ENCODE results near the gene EIF4H. TPM values are rescaled to one million over a fixed set of nuclear protein-coding genes. Genes with fewer than 3 reads are reported as not detected.
"Not testable (repeated sequence)": the region's sequence is repeated elsewhere in the genome, so short reads cannot be mapped to it uniquely, and the experiment has no call there.

Gene EIF4H
- polyA plus RNA-seq, 4 donors: 250 to 310 (median 276) TPM

- no peak for DNase-seq (ENCODE audit: low read depth in 4 of 4, low spot score in 3 of 4)
Observed at GRCh38 chr7:74222851-74223710, 48.9 kb downstream of the EIF4H start.

- no peak for DNase-seq (ENCODE audit: low read depth in 4 of 4, low spot score in 3 of 4)
Observed at GRCh38 chr7:74223711-74224510, 49.8 kb downstream of the EIF4H start.

GRCh38 chr7:74224511-74224832, 50.3 kb downstream of the EIF4H start:
- no peak for DNase-seq (ENCODE audit: low read depth in 4 of 4, low spot score in 3 of 4)

- not testable (repeated sequence) for DNase-seq (ENCODE audit: low read depth in 4 of 4, low spot score in 3 of 4)
Observed at GRCh38 chr7:74224907-74225306, 50.8 kb downstream of the EIF4H start.

- no peak for DNase-seq (ENCODE audit: low read depth in 4 of 4, low spot score in 3 of 4)
Observed at GRCh38 chr7:74225400-74225799, 51.2 kb downstream of the EIF4H start.

GRCh38 chr7:74226633-74227032, 52.5 kb downstream of the EIF4H start:
- no peak for DNase-seq (ENCODE audit: low read depth in 4 of 4, low spot score in 3 of 4)

- DNase-seq (ENCODE audit: low read depth in 4 of 4, low spot score in 3 of 4): no peak
Observed at GRCh38 chr7:74228951-74229900, 55.1 kb downstream of the EIF4H start.

GRCh38 chr7:74230446-74231231, 56.5 kb downstream of the EIF4H start:
- no peak for DNase-seq (ENCODE audit: low read depth in 4 of 4, low spot score in 3 of 4)

- DNase-seq (ENCODE audit: low read depth in 4 of 4, low spot score in 3 of 4): no peak
Observed at GRCh38 chr7:74231232-74231590, 57.1 kb downstream of the EIF4H start.

GRCh38 chr7:74233655-74234285, 59.6 kb downstream of the EIF4H start:
- DNase-seq (ENCODE audit: low read depth in 4 of 4, low spot score in 3 of 4): no peak

- DNase-seq (ENCODE audit: low read depth in 4 of 4, low spot score in 3 of 4): no peak
Observed at GRCh38 chr7:74235518-74236268, 61.5 kb downstream of the EIF4H start.

- DNase-seq (ENCODE audit: low read depth in 4 of 4, low spot score in 3 of 4): no peak
Observed at GRCh38 chr7:74236284-74236683, 62.1 kb downstream of the EIF4H start.

- DNase-seq (ENCODE audit: low read depth in 4 of 4, low spot score in 3 of 4): no peak
Observed at GRCh38 chr7:74240482-74240881, 66.3 kb downstream of the EIF4H start.

- no peak for DNase-seq (ENCODE audit: low read depth in 4 of 4, low spot score in 3 of 4)
Observed at GRCh38 chr7:74242122-74242443, 67.9 kb downstream of the EIF4H start.

GRCh38 chr7:74246497-74246896, 72.3 kb downstream of the EIF4H start:
- no peak for DNase-seq (ENCODE audit: low read depth in 4 of 4, low spot score in 3 of 4)
